Measurements from ENCODE around the gene CUX1.

CUX1 gene

DNA sequence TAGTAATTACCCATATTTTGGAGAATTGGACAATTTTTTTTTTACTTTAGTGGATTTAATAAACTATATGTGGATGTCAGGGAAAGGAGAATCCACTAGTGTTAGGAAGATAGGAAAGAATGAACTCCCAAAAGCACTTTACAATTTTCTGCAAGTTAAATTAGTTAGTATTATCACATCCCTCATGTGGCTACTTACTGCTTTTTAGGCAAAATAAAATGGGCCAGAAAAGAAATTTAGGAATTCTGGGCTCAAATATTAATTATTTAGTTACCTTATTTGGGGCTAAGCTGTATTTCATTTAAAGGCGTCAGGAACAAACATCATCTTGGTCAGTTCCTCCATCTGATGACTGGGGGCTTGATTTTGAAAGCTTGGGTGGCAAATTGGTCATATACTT, 4.8 kb upstream of the CUX1 start:
- no peak overlapping the region for H3K27ac ChIP-seq (ENCODE audit: low read depth, low read length)
- peaks cover 20% of the 10 kb centered on the region for H3K79me2 ChIP-seq (ENCODE audit: control insufficient read depth, low read length)
- no peak overlapping the region for H3K4me2 ChIP-seq (ENCODE audit: low read length)
- TF ChIP-seq, protein P1, sequence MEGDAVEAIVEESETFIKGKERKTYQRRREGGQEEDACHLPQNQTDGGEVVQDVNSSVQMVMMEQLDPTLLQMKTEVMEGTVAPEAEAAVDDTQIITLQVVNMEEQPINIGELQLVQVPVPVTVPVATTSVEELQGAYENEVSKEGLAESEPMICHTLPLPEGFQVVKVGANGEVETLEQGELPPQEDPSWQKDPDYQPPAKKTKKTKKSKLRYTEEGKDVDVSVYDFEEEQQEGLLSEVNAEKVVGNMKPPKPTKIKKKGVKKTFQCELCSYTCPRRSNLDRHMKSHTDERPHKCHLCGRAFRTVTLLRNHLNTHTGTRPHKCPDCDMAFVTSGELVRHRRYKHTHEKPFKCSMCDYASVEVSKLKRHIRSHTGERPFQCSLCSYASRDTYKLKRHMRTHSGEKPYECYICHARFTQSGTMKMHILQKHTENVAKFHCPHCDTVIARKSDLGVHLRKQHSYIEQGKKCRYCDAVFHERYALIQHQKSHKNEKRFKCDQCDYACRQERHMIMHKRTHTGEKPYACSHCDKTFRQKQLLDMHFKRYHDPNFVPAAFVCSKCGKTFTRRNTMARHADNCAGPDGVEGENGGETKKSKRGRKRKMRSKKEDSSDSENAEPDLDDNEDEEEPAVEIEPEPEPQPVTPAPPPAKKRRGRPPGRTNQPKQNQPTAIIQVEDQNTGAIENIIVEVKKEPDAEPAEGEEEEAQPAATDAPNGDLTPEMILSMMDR (IDR thresholded peaks at IDR 0.05; ENCODE audit: low read depth, low read length, poor library complexity, severe bottlenecking): peak; percentile 6
- TF ChIP-seq EZH2phosphoT487 (IDR thresholded peaks at IDR 0.05; ENCODE audit: borderline replicate concordance, low read length): no peak
- peaks cover 6% of the 10 kb centered on the region for H3K36me3 ChIP-seq (ENCODE audit: control insufficient read depth, low read length)
- peaks cover under 1% of the 10 kb centered on the region; the same call in 1 of the 2 replicates for H4K20me1 ChIP-seq (ENCODE audit: control insufficient read depth, insufficient read depth, low read depth, low read length)
- H3K4me1 ChIP-seq (ENCODE audit: control insufficient read depth, low read length): peaks cover 38% of the 10 kb centered on the region
- H3K9me3 ChIP-seq (ENCODE audit: control insufficient read depth, insufficient read depth, low read length): no peaks in the 10 kb centered on the region
- no peak overlapping the region for H3K4me3 ChIP-seq (ENCODE audit: low read length)
- H3K9me2 ChIP-seq (replicated peaks; ENCODE audit: control insufficient read depth, low read length): no peaks in the 10 kb centered on the region
- H3K27me3 ChIP-seq (ENCODE audit: control insufficient read depth, low read length): no peaks in the 10 kb centered on the region
- H3F3A ChIP-seq (ENCODE audit: control insufficient read depth, insufficient read depth): peaks cover 37% of the 10 kb centered on the region

DNA sequence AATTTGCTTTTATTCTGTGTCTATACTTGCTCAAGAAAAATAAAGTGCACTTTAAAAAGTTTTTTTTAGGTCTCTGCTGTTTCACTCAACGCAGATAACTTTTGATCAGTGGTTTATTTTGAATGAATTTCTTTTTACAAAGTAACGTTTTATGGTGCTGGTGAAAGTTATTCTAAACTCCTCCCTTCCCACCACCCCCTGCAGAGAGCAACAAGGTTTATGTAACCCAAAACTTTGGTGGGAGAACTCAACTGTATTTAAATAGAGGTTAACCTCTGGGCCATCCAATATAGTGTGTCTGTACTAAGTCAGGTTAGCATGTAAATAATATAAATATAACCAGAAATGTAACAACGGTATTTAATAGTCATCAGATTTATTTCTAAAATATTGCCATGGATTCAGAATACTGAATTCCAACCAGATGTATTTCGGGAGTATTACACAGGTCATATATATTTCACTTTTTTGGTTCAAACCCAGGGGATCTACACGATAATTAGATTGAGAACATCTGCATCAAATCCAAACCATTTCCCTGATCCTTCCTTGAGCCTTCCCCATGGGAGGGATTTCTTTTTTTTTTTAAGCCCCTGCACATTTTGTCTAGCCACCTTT, 3.9 kb upstream of the CUX1 start:
- Histone ChIP-seq H3K36me3 (ENCODE audit: control insufficient read depth, low read length) (peaks cover 15% of the 10 kb centered on the region), H4K20me1 (ENCODE audit: control insufficient read depth, insufficient read depth, low read depth, low read length) (peaks cover 9% of the 10 kb centered on the region), H3K9me2 (replicated peaks; ENCODE audit: control insufficient read depth, low read length) (no peaks in the 10 kb centered on the region), H3K9me3 (ENCODE audit: control insufficient read depth, insufficient read depth, low read length) (no peaks in the 10 kb centered on the region), H3K27ac (ENCODE audit: low read depth, low read length) (no peak overlapping the region), H3K27me3 (ENCODE audit: control insufficient read depth, low read length) (no peaks in the 10 kb centered on the region), H3K4me2 (ENCODE audit: low read length) (peak overlapping the region; percentile 100), H3K79me2 (ENCODE audit: control insufficient read depth, low read length) (peaks cover 29% of the 10 kb centered on the region), H3K4me3 (ENCODE audit: low read length) (peak overlapping the region; percentile 88), H3F3A (ENCODE audit: control insufficient read depth, insufficient read depth) (peaks cover 44% of the 10 kb centered on the region), H3K4me1 (ENCODE audit: control insufficient read depth, low read length) (peaks cover 46% of the 10 kb centered on the region)
- TF ChIP-seq EZH2phosphoT487 (IDR thresholded peaks at IDR 0.05; ENCODE audit: borderline replicate concordance, low read length): no peak
- TF ChIP-seq, protein P1 (IDR thresholded peaks at IDR 0.05; ENCODE audit: low read depth, low read length, poor library complexity, severe bottlenecking): no peak

DNA sequence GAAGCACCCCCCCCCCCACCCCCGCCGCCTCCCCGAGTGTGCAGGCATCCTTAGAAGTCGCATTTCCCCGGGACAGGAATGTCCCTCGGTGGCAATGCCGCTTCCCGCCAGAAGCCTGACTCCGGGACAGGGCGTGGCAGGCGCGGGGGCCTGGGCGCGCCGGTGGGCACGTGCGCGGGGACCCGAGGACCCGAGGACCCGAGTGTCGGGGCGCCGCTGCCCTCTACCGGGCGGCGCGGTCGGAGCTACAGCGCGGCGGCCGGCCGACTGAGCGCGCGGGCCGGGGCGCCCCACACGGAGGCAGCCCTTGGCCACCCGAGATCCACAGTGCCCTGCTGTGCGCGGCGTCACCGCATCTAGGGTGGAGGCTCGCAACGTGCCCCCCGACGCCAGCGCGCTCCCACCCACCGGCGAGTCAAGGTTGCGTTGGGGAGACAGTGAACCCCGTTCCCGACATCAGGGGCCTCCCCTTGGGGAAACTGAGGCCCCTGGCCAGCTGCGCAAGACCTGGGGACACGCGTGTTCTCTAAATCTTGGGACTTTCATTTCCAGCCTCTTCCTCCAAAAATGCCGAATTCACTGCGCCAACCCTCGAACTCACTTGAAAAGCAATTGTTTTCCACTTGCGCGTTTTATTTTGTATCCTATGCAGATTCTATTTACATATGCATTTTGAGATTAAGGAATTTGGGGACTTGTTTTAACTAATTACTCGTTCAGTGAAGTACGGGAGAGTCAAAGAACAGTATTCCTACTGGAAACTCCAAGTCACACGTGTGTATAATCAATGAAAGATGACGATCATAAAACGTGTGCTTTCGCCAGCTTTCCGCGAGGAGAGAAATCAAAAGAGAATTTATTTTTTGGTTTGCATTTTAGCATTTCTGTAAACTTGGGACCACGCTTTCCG, 3.1 kb upstream of the CUX1 start:
- Histone ChIP-seq H3K79me2 (ENCODE audit: control insufficient read depth, low read length) (peaks cover 38% of the 10 kb centered on the region), H3K27ac (ENCODE audit: low read depth, low read length) (peak overlapping the region; percentile 66)

More for the DNA sequence above, 3.1 kb upstream of the CUX1 start:
- Histone ChIP-seq H3K4me1 (ENCODE audit: control insufficient read depth, low read length) (peaks cover 46% of the 10 kb centered on the region), H3K4me3 (ENCODE audit: low read length) (peak overlapping the region; percentile 88), H3F3A (ENCODE audit: control insufficient read depth, insufficient read depth) (peaks cover 51% of the 10 kb centered on the region), H3K9me3 (ENCODE audit: control insufficient read depth, insufficient read depth, low read length) (no peaks in the 10 kb centered on the region), H3K36me3 (ENCODE audit: control insufficient read depth, low read length) (peaks cover 23% of the 10 kb centered on the region), H3K9me2 (replicated peaks; ENCODE audit: control insufficient read depth, low read length) (no peaks in the 10 kb centered on the region), H3K27me3 (ENCODE audit: control insufficient read depth, low read length) (no peaks in the 10 kb centered on the region), H4K20me1 (ENCODE audit: control insufficient read depth, insufficient read depth, low read depth, low read length) (peaks cover 17% of the 10 kb centered on the region), H3K4me2 (ENCODE audit: low read length) (peak overlapping the region; percentile 100)
- TF ChIP-seq, protein P1 (IDR thresholded peaks at IDR 0.05; ENCODE audit: low read depth, low read length, poor library complexity, severe bottlenecking): peak; percentile 71
- TF ChIP-seq EZH2phosphoT487 (IDR thresholded peaks at IDR 0.05; ENCODE audit: borderline replicate concordance, low read length): no peak
